H1 (cell line): Measurements from ENCODE around the gene BSND. TPM values are rescaled to one million over a fixed set of nuclear protein-coding genes. Genes with fewer than 3 reads are reported as not detected.

Source experiments
- EP300 ChIP-seq, 2 experiments: IDR thresholded peaks; 1 replicate in 1 of 2; 2 replicates in 1 of 2; pipeline ENCODE4 v1.6.1; 2011 to 2012; ENCODE audit warnings: low read depth in 2 of 2, low read length in 2 of 2, mild to moderate bottlenecking in 2 of 2, borderline replicate concordance in 1 of 2, inconsistent platforms in 1 of 2, moderate library complexity in 1 of 2
- JUN ChIP-seq: IDR thresholded peaks from 2 replicates; pipeline ENCODE4 v1.6.1; 2011; ENCODE audit warnings: low read depth, mild to moderate bottlenecking, improper control_type of control experiment, low read length
- SRF ChIP-seq: IDR thresholded peaks from 2 replicates; pipeline ENCODE4 v1.6.1; 2011; ENCODE audit warnings: mild to moderate bottlenecking, low read depth, low read length, moderate library complexity
- polyA plus RNA-seq, 7 experiments: library from polyadenylated mRNA; depleted of rRNA in 3 of 7; stranded (reverse) in 5 of 7; unstranded in 2 of 7; fragments of >200 nt in 5 of 7; fragments of 200-250 nt in 2 of 7; gene quantifications; 1 replicate in 5 of 7; 2 replicates in 1 of 7; 4 replicates in 1 of 7; pipeline versions ENCODE4 v1.2.1 to v1.2.3, GENCODE V29; 2011 to 2013; ENCODE audit warnings: missing spikeins in 2 of 7, mixed read lengths in 2 of 7
- total RNA-seq: library from RNA; stranded (reverse); fragmentation: NEBNext Ultra II Directional; extraction: Animal tissue kit (Norgen Biotek cat#: 25700); gene quantifications from 2 replicates; pipeline ENCODE4 v1.2.1, GENCODE V29; 2021
- TF ChIP-seq, protein P1 (sequence below): IDR thresholded peaks from 2 replicates; pipeline ENCODE4 v1.6.1; 2012; ENCODE audit warnings: inconsistent platforms

Gene BSND
- total and polyA plus RNA-seq, 2 of the 8 experiments (the other 6 are each of a cell fraction or from before 2014, with no cell fraction given): 0.43 to 0.68 TPM

DNA sequence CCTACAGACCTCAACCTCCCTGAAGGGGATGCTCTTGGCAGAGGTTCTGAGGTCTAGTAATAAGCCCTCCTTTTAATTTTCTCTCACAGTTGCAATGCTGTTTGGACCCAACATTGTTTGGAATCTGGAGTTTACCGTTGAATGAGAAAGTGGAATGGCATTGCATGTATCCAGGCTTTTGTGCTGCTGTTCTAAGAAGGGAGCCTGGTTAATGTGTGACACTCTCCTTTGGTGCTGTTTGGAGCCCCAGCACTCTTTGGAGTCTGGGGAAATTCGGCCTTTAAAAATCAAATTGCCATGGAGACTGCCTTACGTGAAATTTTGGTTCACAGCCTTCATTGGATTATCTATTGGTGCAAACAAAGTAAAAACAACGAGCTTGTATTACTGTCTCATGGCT is 42.0 kb upstream of the BSND start (continued):
- TF ChIP-seq JUN (no peak), EP300 (IDR thresholded peaks at IDR 0.05; ENCODE audit: borderline replicate concordance in 1 of 2, low read depth in 2 of 2, low read length in 2 of 2) (no peak), SRF (no peak)
- TF ChIP-seq, protein P1, sequence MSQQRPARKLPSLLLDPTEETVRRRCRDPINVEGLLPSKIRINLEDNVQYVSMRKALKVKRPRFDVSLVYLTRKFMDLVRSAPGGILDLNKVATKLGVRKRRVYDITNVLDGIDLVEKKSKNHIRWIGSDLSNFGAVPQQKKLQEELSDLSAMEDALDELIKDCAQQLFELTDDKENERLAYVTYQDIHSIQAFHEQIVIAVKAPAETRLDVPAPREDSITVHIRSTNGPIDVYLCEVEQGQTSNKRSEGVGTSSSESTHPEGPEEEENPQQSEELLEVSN: no peak
